Thyroid gland (tissue), 4 donors: ENCODE data around the gene ZIC5. TPM values are rescaled to one million over a fixed set of nuclear protein-coding genes. Genes with fewer than 3 reads are reported as not detected.
A peak's percentile ranks its signal among the peaks of the same experiment; 100 is the strongest.

Source experiments
- DNase-seq, 2 donors: peaks; one replicate each; pipeline ENCODE4 v3.0.0-alpha.2; 2019
- H3K27ac ChIP-seq, 3 donors: fragments of 200-600 bp; sonication (generic); 1 replicate in 2 of 3; 2 replicates in 1 of 3; pipeline ENCODE4 v1.5.1; 2016 to 2019; ENCODE audit warnings: mild to moderate bottlenecking in 1 of 3, moderate library complexity in 1 of 3
- H3K27me3 ChIP-seq: fragments of 200-600 bp; sonication (generic); one replicate; pipeline ENCODE4 v1.5.1; 2019
- H3K36me3 ChIP-seq, 2 donors: fragments of 200-600 bp; sonication (generic); one replicate each; pipeline ENCODE4 v1.5.1; 2016 to 2019
- H3K4me1 ChIP-seq, 2 donors: fragments of 200-600 bp; sonication (generic); one replicate each; pipeline ENCODE4 v1.5.1; 2017 to 2019
- H3K4me3 ChIP-seq, 3 donors: fragments of 200-600 bp; sonication (generic); replicated peaks in 1 of 3; 1 replicate in 2 of 3; 2 replicates in 1 of 3; pipeline ENCODE4 v1.5.1; 2016; ENCODE audit warnings: mild to moderate bottlenecking in 1 of 3
- H3K9me3 ChIP-seq: fragments of 200-600 bp; sonication (generic); one replicate; pipeline ENCODE4 v1.5.1; 2017
- CTCF ChIP-seq, 6 experiments: fragments of 200-600 bp in 3 of 6; fragments of 450-650 bp in 3 of 6; sonication (generic) in 3 of 6; IDR thresholded peaks; one replicate each; pipeline ENCODE4 v1.5.1; 2016 to 2019; ENCODE audit warnings: antibody characterized with exemption in 6 of 6, mild to moderate bottlenecking in 2 of 6, inconsistent platforms in 1 of 6, moderate library complexity in 1 of 6
- POLR2A ChIP-seq, 2 donors: fragments of 450-650 bp; IDR thresholded peaks; one replicate each; pipeline ENCODE4 v1.6.1; 2017; ENCODE audit warnings: antibody characterized with exemption in 2 of 2, mild to moderate bottlenecking in 2 of 2, moderate library complexity in 1 of 2
- WGBS, 2 donors: methylation state at CpG; one replicate each; pipeline ENCODE4 v1.1.5; 2017; 5-methylcytosine and 5-hydroxymethylcytosine counted together
- intact Hi-C: fragments of 100-400 bp; cut with DNase I; formaldehyde crosslinking; loops from one replicate; pipeline ENCODE4 v1.15.1; 2023
- total RNA-seq, 4 donors: library from RNA; depleted of rRNA; stranded (reverse); fragments of >200 nt; gene quantifications; one replicate each; pipeline ENCODE4 v1.2.3, GENCODE V29; 2016

Gene ZIC5
- total RNA-seq, 4 donors from 2014 or later: not detected

- DNase-seq: no peak
- Histone ChIP-seq H3K4me1 (peaks cover 16 to 35% of the 10 kb centered on the region in 2 donors), H3K27me3 (peaks cover 81% of the 10 kb centered on the region), H3K36me3 (no peaks in the 10 kb centered on the region), H3K27ac (no peak overlapping the region), H3K4me3 (no peak overlapping the region), H3K9me3 (no peaks in the 10 kb centered on the region)
- intact Hi-C loops: loop anchor here (10.0 kb wide), 1 partner anchor 328 kb away; no protein-coding TSS in a partner anchor
- TF ChIP-seq POLR2A (IDR thresholded peaks at IDR 0.05) (no peak), CTCF (IDR thresholded peaks at IDR 0.05) (no peak)
- 13 to 14% methylated on average over 34 to 43 of the region's 48 CpGs for WGBS, 2 donors
Measured at GRCh38 chr13:99982731-99983498, 11.3 kb upstream of the ZIC5 start.

- Histone ChIP-seq H3K9me3 (no peaks in the 10 kb centered on the region), H3K36me3 (no peaks in the 10 kb centered on the region), H3K4me1 (peaks cover 16 to 35% of the 10 kb centered on the region in 2 donors), H3K4me3 (peak overlapping the region in 1 of 3 donors; percentile 23), H3K27ac (no peak overlapping the region), H3K27me3 (peaks cover 79% of the 10 kb centered on the region)
- 0% methylated on average over 8 of the region's 98 CpGs; no CpG with 5 or more reads in 1 of the 2 donors for WGBS, 2 donors
- peak in 1 of 2 donors; percentile 34 for DNase-seq
- TF ChIP-seq CTCF (IDR thresholded peaks at IDR 0.05) (no peak), POLR2A (IDR thresholded peaks at IDR 0.05) (no peak)
- intact Hi-C loops: loop anchor here (10.0 kb wide), 1 partner anchor 327 kb away; no protein-coding TSS in a partner anchor
Measured at GRCh38 chr13:99982036-99982730, 10.6 kb upstream of the ZIC5 start.

- H3K4me1 ChIP-seq: peaks cover 16 to 35% of the 10 kb centered on the region in 2 donors
Measured at GRCh38 chr13:99981735-99982035, 10.1 kb upstream of the ZIC5 start, which contains the start of gene ZIC2. ZIC2 (plus strand) TSS chr13:99981784; CDS start chr13:99982065, 281 bp downstream.

GRCh38 chr13:99980824-99981734, 9.5 kb upstream of the ZIC5 start:
- TF ChIP-seq CTCF (IDR thresholded peaks at IDR 0.05): no peak
- no peak for TF ChIP-seq POLR2A (IDR thresholded peaks at IDR 0.05)
- WGBS, 2 donors: 2 to 6% methylated on average over 43 to 89 of the region's 110 CpGs
- intact Hi-C loops: loop anchor here (10.0 kb wide), 1 partner anchor 326 kb away; no protein-coding TSS in a partner anchor

More at GRCh38 chr13:99981735-99982035, 10.1 kb upstream of the ZIC5 start, which contains the start of gene ZIC2:
- TF ChIP-seq POLR2A (IDR thresholded peaks at IDR 0.05): no peak
- no peak for TF ChIP-seq CTCF (IDR thresholded peaks at IDR 0.05)
- no peak for DNase-seq
- Histone ChIP-seq H3K27ac (no peak within 1 kb of the TSS), H3K9me3 (no peaks in the 10 kb centered on the region), H3K27me3 (peaks cover 79% of the 10 kb centered on the region), H3K4me3 (peak within 1 kb of the TSS in 1 of 3 donors; percentile 23), H3K36me3 (no peaks in the 10 kb centered on the region)
- intact Hi-C loops: loop anchor here (10.0 kb wide), 1 partner anchor 327 kb away; no protein-coding TSS in a partner anchor
- WGBS, 2 donors: 3 to 4% methylated on average over 12 to 23 of the region's 41 CpGs

More at GRCh38 chr13:99980824-99981734, 9.5 kb upstream of the ZIC5 start:
- H3K27me3 ChIP-seq: peaks cover 75% of the 10 kb centered on the region
- no peak overlapping the region for H3K27ac ChIP-seq
- no peaks in the 10 kb centered on the region for H3K9me3 ChIP-seq
- peak overlapping the region in 1 of 3 donors; percentile 23 for H3K4me3 ChIP-seq
- H3K4me1 ChIP-seq: peaks cover 16 to 35% of the 10 kb centered on the region in 2 donors
- DNase-seq: no peak
- H3K36me3 ChIP-seq: no peaks in the 10 kb centered on the region
